ENCODE measurements around the gene ACYP2. TPM values are rescaled to one million over a fixed set of nuclear protein-coding genes. Genes with fewer than 3 reads are reported as not detected.
A peak's percentile ranks its signal among the peaks of the same experiment; 100 is the strongest.

The ACYP2 gene
- total RNA-seq, 1 donor from 2014 or later = 76.7 TPM

GRCh38 chr2:54279385-54279784 lies 164.0 kb downstream of the ACYP2 start:
- intact Hi-C loops (cut with micrococcal nuclease) = no loop called here
- no peaks in the 10 kb centered on the region for H3K27me3 ChIP-seq (ENCODE audit: low read depth)

GRCh38 chr2:54284826-54285225 lies 169.4 kb downstream of the ACYP2 start:
- Histone ChIP-seq H3K36me3 (no peaks in the 10 kb centered on the region), H3K4me1 (peaks cover 16% of the 10 kb centered on the region), H3K9me3 (replicated peaks) (no peaks in the 10 kb centered on the region), H3K27me3 (ENCODE audit: low read depth) (no peaks in the 10 kb centered on the region), H3K27ac (replicated peaks) (no peak overlapping the region), H3K4me3 (no peak overlapping the region)
- no peak for DNase-seq
- intact Hi-C loops (cut with micrococcal nuclease) = no loop called here
- TF ChIP-seq CTCF (IDR thresholded peaks at IDR 0.05; ENCODE audit: borderline replicate concordance) = no peak

More at GRCh38 chr2:54279385-54279784, 164.0 kb downstream of the ACYP2 start:
- Histone ChIP-seq H3K4me3 (no peak overlapping the region), H3K4me1 (peaks cover 6% of the 10 kb centered on the region), H3K36me3 (no peaks in the 10 kb centered on the region), H3K27ac (replicated peaks) (no peak overlapping the region), H3K9me3 (replicated peaks) (no peaks in the 10 kb centered on the region)
- TF ChIP-seq CTCF (IDR thresholded peaks at IDR 0.05; ENCODE audit: borderline replicate concordance) = peak; percentile 36
- no peak for DNase-seq

- no peak for TF ChIP-seq CTCF (IDR thresholded peaks at IDR 0.05; ENCODE audit: borderline replicate concordance)
- DNase-seq = no peak
- no peaks in the 10 kb centered on the region for H3K27me3 ChIP-seq (ENCODE audit: low read depth)
- no peak overlapping the region for H3K27ac ChIP-seq (replicated peaks)
- H3K9me3 ChIP-seq (replicated peaks) = no peaks in the 10 kb centered on the region
- intact Hi-C loops (cut with micrococcal nuclease) = no loop called here
- no peak overlapping the region for H3K4me3 ChIP-seq
- peaks cover 16% of the 10 kb centered on the region for H3K4me1 ChIP-seq
- no peaks in the 10 kb centered on the region for H3K36me3 ChIP-seq
These were observed 170.0 kb downstream of the ACYP2 start for GRCh38 chr2:54285451-54285850.

- H3K36me3 ChIP-seq = no peaks in the 10 kb centered on the region
- H3K27ac ChIP-seq (replicated peaks) = peak overlapping the region; percentile 28
- no peaks in the 10 kb centered on the region for H3K9me3 ChIP-seq (replicated peaks)
- no peaks in the 10 kb centered on the region for H3K27me3 ChIP-seq (ENCODE audit: low read depth)
- no peak for TF ChIP-seq CTCF (IDR thresholded peaks at IDR 0.05; ENCODE audit: borderline replicate concordance)
- H3K4me1 ChIP-seq = peaks cover 16% of the 10 kb centered on the region
- intact Hi-C loops (cut with micrococcal nuclease) = no loop called here
- no peak overlapping the region for H3K4me3 ChIP-seq
- DNase-seq = no peak
These were observed 172.1 kb downstream of the ACYP2 start for GRCh38 chr2:54287532-54287931.

- no peaks in the 10 kb centered on the region for H3K27me3 ChIP-seq (ENCODE audit: low read depth)
- intact Hi-C loops (cut with micrococcal nuclease) = no loop called here
- no peak overlapping the region for H3K27ac ChIP-seq (replicated peaks)
- H3K36me3 ChIP-seq = no peaks in the 10 kb centered on the region
- no peaks in the 10 kb centered on the region for H3K9me3 ChIP-seq (replicated peaks)
- no peak for DNase-seq
- TF ChIP-seq CTCF (IDR thresholded peaks at IDR 0.05; ENCODE audit: borderline replicate concordance) = no peak
- no peak overlapping the region for H3K4me3 ChIP-seq
- H3K4me1 ChIP-seq = peaks cover 16% of the 10 kb centered on the region
These were observed 174.5 kb downstream of the ACYP2 start for GRCh38 chr2:54289917-54290316.
